IPS-NIHi11 (cell line): ENCODE results near the gene THSD4.

Source experiments
- DNase-seq: peaks from one replicate; pipeline ENCODE4 v3.0.0; 2012; ENCODE audit warnings: mixed read lengths, low spot score

THSD4 gene

DNA sequence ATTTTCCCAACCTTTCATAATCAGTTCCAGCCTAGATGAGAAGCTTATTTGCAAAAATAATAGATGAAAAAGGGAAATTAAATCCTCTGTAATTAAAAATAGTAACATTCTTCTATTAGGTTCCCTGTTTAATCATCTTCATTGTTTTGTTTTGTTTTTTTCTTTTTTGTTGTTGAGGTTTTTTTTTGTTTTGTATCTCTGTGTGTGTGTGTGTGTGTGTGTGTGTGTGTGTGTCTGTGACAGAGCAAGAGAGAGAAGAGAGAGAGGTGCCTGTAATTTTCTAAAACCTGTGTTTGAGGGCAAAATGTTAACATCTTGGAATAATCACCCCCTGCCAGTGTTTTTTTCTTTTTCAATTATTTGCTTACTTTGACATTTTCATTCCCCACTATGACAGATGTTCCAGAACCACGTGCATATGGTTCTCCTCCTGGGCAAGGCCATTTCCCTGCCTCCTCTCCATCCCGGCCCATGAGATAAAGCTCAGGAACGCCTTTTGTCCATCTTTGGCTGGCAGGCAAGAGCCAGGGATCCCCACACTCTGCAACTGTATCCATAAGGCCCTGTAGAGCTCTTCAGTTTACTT lies 573.3 kb downstream of the THSD4 start:
- DNase-seq = no peak

DNA sequence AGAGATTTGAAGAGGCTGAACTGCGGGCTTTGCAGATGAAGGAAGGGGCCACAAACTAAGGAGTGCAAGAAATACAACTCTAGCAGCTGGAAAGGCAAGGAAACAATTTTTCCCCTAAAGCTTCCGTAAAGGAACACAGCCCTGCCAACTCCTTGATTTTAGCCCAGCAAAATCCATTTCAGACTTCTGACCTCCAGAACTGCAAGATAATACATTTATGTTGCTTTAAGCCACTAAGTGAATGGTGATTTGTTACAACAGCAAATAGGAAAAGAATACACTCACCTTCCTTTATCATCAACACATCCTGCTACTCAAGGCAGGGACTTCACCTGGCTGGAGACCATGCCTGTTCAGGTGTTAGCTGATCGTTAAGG lies 575.8 kb downstream of the THSD4 start:
- no peak for DNase-seq

DNA sequence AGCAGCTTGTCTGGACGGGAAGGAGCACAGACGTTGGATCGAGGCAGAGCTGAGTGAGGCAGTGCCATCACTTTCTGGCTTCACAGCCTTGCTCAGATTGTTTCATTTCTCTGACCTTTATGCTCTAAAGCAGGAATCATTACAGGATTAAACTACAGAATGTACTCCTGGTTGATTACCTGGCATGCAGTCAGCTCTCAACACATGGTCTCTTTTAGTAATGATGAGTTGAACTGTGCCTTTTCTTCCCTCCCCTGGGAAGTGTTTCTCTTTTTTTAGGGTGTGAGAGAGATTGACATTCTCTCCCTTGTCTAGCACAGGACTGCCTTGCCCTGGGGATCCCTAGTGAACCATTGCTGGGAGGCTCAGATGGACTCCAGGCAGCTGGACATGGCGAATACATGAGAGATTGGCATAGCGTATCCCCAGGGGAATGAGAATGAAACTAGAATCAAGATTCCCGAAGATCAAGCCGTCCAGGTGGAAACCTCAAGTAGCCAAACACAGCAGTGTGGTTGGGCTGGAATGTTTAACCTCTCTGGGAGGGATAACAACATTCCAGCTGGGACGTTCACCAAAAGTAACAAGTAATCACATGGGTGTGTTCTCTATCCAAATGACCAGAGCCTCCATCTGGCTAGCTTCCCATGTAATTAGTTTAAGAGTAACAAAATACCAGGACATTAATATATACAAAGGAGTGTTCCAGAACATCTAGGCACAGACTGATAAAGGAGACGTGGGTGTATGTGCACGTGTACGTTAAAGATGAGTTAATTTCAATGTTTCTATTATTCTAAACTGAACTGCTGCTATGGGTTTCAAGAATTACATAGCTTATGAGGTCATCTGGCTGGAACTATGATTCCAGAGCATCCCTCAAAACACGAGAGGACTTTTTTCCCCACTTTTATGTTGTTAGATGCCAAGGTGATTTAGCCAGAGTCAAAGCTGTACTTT lies 576.5 kb downstream of the THSD4 start:
- DNase-seq = no peak

DNA sequence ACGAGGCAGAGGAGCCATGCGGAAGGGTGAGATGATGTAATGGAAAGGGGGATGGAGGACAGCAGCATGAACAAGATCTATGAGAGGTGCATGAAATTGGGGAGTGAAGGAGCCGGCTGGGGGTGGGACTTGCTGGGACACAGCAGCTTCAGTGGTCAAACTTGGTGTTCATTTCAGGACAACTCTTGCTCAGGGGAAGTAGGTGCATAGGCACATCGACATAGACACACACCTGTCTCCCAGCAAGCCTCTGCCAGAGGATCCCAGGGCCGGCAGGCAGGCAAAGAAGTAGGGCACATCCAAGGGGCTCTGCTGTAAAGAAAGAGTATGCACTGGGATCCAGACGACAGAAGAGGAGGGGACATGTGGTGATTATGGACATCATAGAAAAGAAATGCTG lies 582.0 kb downstream of the THSD4 start:
- DNase-seq = no peak

DNA sequence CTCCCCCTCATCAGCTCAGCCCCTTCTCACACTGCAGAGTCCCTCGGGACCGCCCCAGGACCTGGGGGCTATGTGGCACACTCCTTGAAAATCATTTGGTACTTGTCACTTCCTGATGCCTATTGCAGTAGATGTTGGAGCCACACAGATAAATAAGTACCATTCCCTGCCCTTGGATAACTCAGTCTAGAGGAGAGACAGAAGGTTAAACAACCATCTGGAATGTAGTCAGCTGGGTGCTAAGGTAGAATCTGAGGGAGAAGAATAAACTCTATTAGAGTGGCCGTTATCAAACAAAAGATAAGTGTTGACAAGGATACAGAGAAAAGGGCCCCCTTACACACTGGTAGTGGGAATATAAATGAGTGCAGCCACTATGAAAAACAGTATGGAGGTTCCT lies 582.8 kb downstream of the THSD4 start:
- no peak for DNase-seq

DNA sequence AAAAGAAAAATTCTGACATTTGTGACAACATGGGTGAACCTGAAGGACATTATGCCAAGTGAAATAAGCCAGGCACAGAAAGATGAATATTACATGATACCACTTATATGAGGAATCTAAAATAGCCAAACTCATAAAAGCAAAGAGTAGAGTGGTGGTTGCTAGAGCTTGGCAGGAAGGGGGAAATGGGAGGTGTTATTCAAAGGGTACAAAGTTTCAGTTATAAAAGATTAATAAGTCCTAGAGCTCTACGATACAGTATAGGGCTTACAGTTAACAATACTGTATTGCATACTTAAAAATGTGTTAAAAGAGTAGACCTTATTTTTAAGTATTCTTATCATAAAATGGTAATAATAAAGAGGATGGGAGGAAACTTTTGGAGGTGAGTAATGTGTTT lies 583.5 kb downstream of the THSD4 start:
- DNase-seq = no peak

DNA sequence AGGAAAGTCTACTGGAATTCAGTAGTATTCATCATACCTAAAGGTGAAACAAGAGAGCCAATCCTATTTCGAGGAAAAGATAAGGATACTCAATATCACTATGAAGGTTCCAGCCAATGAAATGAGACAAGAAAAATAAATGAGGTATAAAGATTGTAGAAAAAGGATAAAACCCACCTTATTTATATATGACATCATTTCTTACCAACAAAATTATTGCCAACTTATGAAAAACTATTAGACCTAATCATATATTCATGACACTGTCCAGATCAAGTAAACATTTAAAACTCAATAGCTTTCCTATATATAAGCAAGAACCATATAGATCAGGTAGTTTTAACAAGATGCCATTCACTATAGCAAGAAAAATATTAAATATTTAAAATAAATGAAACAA lies 584.7 kb downstream of the THSD4 start:
- no peak for DNase-seq

DNA sequence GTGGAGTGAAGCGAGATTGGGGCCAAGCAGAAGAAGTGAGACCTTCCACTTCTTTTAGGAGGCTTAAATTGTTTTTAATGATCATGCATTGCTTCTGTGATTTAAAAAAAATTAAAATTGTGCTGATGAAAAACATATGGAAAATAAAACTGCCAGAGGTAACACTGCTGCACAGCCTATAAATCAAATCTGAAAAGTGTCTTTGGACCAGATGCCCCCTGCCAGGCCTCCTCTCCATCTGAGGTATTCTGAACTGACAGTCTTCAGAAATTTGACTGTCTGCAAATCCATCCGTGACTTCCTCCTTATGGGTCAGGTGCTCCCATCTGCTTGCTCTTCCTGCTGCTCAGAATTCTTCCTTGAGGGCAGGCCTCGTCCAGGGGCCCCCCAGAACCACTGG lies 586.5 kb downstream of the THSD4 start:
- no peak for DNase-seq

DNA sequence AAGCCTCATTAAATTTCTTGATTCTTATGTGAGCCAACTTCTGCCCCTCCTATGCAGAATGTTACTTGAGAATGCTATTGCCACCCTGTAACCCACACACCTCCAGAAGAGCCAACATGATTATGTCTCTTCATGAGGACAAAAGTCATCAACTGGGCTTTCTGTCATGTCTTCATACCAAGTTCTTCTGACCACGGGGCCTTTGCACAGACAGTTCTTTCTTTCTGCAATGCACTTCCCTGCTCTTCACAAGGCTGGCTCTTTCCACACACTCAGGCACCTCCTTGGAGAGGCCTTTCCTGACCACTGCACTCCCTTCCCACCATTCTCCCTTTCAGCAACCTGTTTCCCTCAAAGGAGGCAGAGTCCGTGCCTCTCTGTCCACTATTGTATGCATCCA lies 587.2 kb downstream of the THSD4 start:
- no peak for DNase-seq

DNA sequence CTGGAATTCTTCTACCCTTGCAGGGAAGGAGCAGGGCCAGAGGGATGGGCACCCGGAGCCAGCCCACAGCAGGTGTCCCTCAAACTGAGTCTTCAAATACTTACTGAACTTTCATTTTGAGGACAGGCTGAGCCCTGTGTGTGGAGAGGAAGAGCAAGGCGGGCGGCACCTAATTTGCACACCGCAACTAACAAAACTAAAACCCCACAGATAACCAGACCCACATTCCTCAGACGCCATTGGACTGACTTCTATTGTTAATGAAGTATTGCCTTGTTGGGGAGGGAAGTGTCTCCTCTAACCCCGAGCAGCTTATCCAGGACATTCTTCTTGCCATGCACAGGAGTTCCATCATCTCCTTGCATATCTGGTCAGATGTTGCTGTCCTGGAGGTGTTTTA lies 589.9 kb downstream of the THSD4 start:
- DNase-seq = no peak

DNA sequence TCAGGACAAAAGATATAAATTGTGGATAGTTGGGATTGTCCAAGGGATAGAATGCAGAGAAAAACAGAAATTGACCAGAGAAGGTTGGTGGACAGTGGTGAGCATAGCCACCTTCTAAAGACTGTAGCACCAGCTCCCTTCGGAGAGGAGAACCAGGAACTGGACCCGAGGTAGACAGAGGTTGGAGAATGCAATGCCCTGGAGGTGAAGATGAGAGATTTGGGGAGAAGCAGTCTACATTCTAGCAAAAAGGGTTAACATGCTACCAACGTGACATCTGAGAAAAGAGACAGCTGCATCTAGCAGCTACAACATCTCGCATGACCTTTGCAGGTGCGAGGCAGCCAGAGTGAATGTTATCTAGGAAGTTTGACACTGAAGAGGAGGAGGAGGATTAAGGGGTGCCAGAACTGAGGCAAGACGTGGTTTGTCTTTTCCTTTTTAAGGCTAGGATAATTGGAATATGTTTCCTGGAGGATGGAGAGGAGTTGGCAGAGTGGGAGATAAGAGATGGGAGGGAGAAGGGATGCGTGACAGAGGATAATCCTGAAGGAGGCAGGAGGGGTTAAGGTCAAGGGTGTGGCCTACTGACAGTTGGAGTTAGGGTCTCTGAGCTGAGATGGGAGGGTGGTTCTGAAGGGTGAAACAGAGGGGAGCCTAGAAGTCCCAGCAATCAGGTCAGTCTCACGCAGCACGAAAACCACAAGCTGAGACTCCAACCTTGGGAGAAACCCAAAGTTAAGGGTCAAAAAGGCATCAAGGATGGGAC lies 591.4 kb downstream of the THSD4 start:
- no peak for DNase-seq

DNA sequence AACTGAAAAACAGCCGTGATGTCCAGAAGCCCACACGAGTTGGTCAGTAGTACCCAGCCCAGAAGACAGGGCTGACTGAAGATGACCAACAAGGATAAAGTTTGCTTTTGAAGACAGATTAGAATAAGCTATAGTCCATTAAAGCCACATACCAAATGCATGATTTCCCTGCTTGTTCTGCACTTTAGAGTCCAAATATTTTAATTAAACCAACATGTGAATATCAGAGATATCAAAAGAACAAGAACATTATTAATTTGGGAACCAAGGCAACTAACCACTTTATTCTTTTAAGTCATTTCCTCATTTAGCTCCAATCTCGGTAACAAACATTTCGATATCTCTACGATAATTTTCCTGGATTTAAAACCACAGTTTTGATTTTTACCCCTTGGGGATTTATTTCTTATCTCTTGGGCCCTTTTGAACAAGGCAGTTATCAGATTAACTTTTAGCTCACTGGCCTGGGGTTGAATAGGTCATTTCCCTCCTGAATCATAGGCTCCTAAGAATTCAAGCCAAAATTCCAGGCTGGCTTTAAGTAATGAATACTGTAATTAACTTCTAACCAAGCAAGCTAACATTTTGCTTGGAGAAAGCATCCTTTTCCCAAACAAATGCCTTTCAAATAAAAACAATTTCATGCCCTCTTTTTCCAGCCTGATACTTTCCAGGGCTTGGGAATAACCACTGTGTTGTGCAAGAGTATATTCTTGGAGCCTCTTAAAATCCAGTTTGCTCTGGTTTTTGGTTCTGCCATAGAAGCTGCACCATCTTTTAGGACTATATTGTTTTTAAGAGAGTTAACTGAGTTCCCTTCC lies 592.2 kb downstream of the THSD4 start:
- no peak for DNase-seq

DNA sequence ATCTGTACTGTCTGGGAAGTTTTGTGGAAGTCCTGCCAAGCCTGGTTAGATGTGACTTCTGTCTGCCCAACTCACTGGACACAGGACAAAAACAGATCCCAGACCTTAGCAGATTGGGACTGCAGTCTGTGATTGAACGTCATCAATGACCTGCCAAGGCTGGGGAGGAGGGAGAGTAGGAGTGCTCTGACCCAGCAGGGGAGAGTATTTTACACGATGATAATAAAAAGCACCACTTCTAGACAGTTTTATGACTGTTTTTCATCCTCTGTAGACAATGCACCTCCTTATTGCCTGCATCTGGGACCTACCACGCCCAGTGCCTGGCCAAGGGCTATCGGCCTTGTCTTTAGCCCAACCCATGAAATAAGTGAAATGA lies 592.8 kb downstream of the THSD4 start:
- DNase-seq = no peak

DNA sequence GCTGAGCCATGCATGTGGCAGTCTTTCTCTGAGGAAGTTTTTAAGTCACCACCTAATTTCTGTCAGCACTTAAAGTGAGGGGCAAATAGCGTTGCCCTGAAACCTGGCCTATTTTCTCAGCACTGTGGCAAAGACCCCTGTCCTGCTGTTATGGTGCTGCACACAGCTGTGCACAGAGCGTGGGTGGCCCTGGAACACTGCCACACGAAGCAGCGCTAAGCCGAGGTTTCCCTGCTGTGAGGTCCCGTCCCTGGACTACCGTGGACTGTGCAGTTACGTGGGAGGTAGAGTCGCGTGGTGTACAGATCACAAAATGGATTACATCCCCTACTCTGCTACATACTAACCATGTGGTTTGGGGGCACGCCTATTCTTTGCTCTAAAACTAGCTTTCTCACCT lies 593.5 kb downstream of the THSD4 start:
- no peak for DNase-seq

DNA sequence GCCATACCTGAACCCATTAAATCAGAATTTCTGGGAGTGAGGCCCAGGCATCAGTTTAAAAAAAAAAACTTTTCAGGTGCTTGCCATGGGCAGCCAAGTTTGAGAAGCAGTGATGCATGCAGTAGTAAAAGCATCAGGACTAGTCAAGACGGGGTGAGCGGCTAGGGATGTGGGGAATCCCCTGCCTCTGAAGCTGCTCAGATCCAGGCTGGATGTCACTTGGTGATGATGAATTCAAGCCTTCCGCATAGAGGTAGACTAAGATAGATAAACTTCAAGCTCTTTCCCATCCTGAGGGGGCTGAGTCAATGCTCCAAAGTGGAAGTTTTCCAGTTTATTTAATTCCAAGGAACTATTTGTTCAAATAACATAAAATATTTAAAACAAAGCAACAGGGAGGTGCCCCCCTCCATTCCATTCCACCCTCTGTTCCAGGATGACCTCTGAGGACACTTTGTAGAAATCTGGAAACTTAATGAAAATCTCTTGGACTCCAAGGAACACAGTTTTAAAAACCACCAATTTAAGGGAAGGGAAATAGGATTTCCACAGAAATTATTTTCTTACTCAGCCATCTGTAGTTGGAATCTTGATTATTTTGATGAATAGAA lies 594.6 kb downstream of the THSD4 start:
- DNase-seq = no peak

DNA sequence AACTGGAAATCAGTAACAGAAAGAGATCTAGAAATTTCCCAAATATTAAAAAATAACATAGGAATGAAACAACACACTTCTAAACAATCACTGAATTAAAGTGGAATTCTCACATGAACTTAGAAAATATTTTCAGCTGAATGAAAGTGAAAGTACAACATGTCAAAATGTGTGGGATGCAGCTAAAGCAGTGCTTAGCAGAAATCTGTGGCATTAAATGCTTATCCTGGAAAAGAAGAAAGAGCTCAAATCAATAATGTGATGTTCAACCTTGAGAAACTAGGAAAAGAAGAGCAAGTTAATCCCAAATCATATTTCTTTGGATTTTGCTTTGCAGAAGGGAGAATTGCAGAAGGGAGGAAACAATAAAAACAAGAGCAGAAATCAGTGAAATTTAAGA lies 596.9 kb downstream of the THSD4 start:
- no peak for DNase-seq

DNA sequence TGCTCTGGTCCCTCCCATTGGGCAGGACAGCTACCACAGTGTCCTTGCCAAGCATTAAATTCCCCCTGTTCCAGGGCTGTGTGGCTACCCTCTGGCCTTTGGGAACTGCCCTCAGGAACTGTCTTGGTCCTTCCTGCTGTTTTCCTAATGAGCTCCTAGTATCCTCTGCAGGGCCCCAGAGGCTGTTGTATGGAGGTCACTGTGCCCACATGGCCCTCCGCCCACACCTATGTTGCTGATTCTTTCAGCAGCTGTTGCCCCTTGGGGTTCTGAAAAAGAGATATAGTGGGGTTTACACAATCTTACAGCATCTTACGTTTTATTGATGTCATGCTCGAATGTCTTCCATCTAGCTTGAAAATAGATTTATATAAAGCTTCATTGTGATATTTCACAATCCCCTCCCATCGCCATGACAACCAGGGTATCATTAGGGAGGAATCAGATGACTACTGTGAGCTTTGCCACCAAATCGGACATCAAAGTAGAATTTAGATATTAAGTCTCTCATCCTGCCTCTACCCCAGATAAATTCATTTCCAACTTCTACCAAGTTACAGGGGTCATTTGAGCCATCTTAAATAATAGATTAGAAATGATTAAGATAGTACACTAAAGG lies 598.0 kb downstream of the THSD4 start:
- peak; percentile 19 for DNase-seq

DNA sequence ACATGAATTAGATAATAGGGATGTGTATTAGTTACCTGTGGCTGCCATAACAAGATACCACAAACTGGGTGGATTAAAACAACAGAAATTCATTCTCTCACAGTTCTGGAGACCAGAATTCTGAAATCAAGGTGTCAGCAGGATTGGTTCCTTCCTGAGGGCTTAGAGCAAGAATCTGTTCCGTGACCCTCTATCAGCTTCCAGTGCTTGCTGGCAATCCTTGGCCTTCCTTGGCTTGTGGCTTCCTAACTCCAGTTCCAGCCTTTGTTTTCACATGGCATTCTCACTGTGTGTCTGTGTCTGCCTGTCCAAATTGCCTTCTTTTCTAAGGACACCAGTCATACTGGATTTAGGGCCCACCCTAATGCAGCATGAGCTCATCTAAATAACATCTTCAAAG lies 600.6 kb downstream of the THSD4 start:
- DNase-seq = no peak

DNA sequence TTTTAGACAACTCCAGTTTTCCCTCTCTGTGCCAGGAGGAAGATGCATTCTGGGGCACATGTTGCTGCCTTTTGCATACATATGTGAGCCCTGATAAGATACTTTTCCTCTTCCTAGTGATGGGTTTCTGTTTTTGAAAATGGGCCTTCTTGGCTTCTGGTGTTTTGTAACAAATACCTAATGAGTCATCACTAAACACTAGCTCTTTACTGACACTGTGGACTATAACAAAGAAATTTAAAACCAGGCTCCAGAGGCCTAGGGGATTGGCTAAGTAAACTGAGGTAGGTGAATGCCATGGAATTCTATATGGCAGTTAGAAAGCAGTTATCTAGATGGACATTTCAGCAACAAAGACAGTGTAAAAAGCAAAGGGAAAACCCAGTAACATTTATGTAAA lies 601.7 kb downstream of the THSD4 start:
- DNase-seq = no peak

DNA sequence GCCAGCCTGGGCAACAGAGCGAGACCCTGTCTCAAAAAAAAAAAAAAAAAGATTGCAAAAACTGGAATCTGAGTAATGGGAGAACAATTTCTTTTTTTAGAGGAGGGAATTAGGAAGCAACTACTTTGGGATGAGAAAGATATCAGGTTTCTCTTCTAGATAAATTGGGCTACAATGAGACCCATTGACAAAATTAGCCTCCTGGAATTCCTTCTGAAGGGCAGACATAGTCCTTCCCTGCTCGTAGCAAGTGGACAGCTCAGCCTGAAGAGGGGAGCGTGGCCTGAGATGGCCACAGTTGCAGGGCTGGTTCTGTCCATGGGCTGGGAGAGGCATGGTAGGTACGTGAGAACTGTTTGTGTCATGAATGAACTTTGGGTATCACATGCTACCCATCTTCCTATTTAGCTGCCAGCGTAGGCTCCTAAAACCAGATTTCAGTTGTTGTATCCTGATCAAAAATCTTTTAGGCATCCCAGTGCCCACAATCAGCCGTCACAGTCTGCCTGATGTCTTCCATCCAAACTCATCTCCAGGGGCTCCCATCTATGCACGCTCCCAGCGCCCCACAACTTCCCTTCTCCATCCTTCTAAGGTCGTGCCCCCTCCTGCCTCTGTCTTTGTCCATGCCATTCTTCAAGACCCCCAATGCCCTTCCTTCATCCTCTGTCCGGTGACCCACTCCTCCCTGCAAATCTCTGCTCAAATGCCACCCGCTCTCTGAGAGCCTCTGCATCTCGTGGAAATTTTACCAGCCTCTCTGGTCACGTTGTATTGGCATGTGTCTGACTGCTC lies 603.0 kb downstream of the THSD4 start:
- DNase-seq = no peak
